HepG2 (cell line): ENCODE measurements around the gene SYNE1. TPM values are rescaled to one million over a fixed set of nuclear protein-coding genes. Genes with fewer than 3 reads are reported as not detected.
A peak's percentile ranks its signal among the peaks of the same experiment; 100 is the strongest.

Source experiments
- ATAC-seq: fragments of 200-7000 bp; cut with Tn5 transposase; 3 replicates; pipeline ENCODE4 v1.9.1; 2020; ENCODE audit warnings: mild to moderate bottlenecking, moderate library complexity
- BruUV-seq: library from RNA; stranded (reverse); fragments of 400-500 nt; replicated peaks from 2 replicates; lab custom pipeline; 2021; lab: Mats Ljungman, UMichigan
- CTCF ChIA-PET: fragments of 300-600 bp; formaldehyde crosslinking; extraction: SDS; loops from one replicate; lab custom pipeline; 2021; ENCODE audit warnings: low total read pairs, inconsistent platforms, low intra/inter-chr PET ratio; lab: Yijun Ruan, JAX
- POLR2A ChIA-PET: fragments of 350-600 bp; sonication (Branson Sonifier 250); formaldehyde crosslinking; loops from one replicate; lab custom pipeline; 2020; ENCODE audit warnings: antibody characterized with exemption, inconsistent platforms; lab: Yijun Ruan, JAX
- DNase-seq: peaks from one replicate; pipeline ENCODE4 v3.0.0-alpha.2; 2015; ENCODE audit warnings: low spot score
- FAIRE-seq: peaks from 3 replicates; lab custom pipeline; 2011; peaks lifted over from hg19 to GRCh38; lab: Jason Lieb, UNC
- H2AFZ ChIP-seq: one replicate; pipeline ENCODE4 v1.6.1; 2011; ENCODE audit warnings: low read length, inconsistent platforms
- H3K27ac ChIP-seq: fragments of 300-600 bp; 3 replicates; pipeline ENCODE4 v1.8.0; 2011; ENCODE audit warnings: mixed run types, mild to moderate bottlenecking, mixed read lengths, low read length, inconsistent platforms; ENCODE audit not compliant: insufficient read depth; ENCODE audit errors: extremely low read length
- H3K27me3 ChIP-seq, 2 experiments: fragments of 200-600 bp in 1 of 2; 2 replicates in 1 of 2; 3 replicates in 1 of 2; pipeline versions ENCODE4 v1.6.0 to v1.8.0; 2011; ENCODE audit warnings: low read length in 2 of 2, mild to moderate bottlenecking in 2 of 2, moderate library complexity in 2 of 2, inconsistent platforms in 1 of 2; ENCODE audit not compliant: insufficient read depth in 2 of 2, control insufficient read depth in 1 of 2
- H3K36me3 ChIP-seq, 2 experiments: fragments of 200-600 bp in 1 of 2; replicated peaks in 1 of 2; 2 replicates in 1 of 2; 3 replicates in 1 of 2; pipeline versions ENCODE4 v1.5.1 to v1.8.0; 2011; ENCODE audit warnings: low read length in 2 of 2, inconsistent platforms in 1 of 2; ENCODE audit not compliant: insufficient read depth in 2 of 2, control insufficient read depth in 1 of 2
- H3K4me1 ChIP-seq: 2 replicates; pipeline ENCODE4 v1.5.1; 2012; ENCODE audit warnings: low read length, inconsistent platforms; ENCODE audit not compliant: insufficient read depth
- H3K4me2 ChIP-seq: 2 replicates; pipeline ENCODE4 v1.6.0; 2011; ENCODE audit warnings: low read depth, low read length, inconsistent platforms
- H3K4me3 ChIP-seq, 3 experiments: fragments of 200-600 bp in 1 of 3; sonication (generic), shearing (Covaris generic) in 1 of 3; replicated peaks in 1 of 3; 2 replicates each; pipeline ENCODE4 v1.5.1; 2011 to 2016; ENCODE audit warnings: low read length in 3 of 3, inconsistent platforms in 2 of 3, low read depth in 2 of 3, mild to moderate bottlenecking in 2 of 3, control low read depth in 1 of 3, mixed read lengths in 1 of 3; ENCODE audit not compliant: insufficient read depth in 1 of 3
- H3K79me2 ChIP-seq: one replicate; pipeline ENCODE4 v1.6.1; 2011; ENCODE audit warnings: low read length, inconsistent platforms; ENCODE audit not compliant: insufficient read depth
- H3K9ac ChIP-seq: 2 replicates; pipeline ENCODE4 v1.6.0; 2011; ENCODE audit warnings: mild to moderate bottlenecking, low read depth, low read length, inconsistent platforms; ENCODE audit not compliant: insufficient read depth
- H3K9me3 ChIP-seq: 2 replicates; pipeline ENCODE4 v1.5.1; 2012; ENCODE audit warnings: mild to moderate bottlenecking, low read length
- H4K20me1 ChIP-seq: 2 replicates; pipeline ENCODE4 v1.6.0; 2011; ENCODE audit warnings: inconsistent platforms, mild to moderate bottlenecking, low read length, moderate library complexity; ENCODE audit not compliant: insufficient read depth
- ARID5B ChIP-seq: IDR thresholded peaks from 2 replicates; pipeline ENCODE4 v1.4.0; 2020; ENCODE audit warnings: mild to moderate bottlenecking, missing genetic modification reagents
- CTCF ChIP-seq: sonication (generic); formaldehyde crosslinking; IDR thresholded peaks from 2 replicates; pipeline ENCODE4 v1.5.0; 2020; ENCODE audit warnings: mild to moderate bottlenecking, missing genetic modification reagents, moderate library complexity
- EP300 ChIP-seq, 3 experiments: sonication (generic) in 1 of 3; formaldehyde crosslinking in 1 of 3; IDR thresholded peaks; 2 replicates each; pipeline versions ENCODE4 v1.5.1 to v1.6.1; 2011 to 2020; ENCODE audit warnings: low read depth in 2 of 3, low read length in 2 of 3, borderline replicate concordance in 1 of 3, improper control_type of control experiment in 1 of 3, mild to moderate bottlenecking in 1 of 3, missing genetic modification reagents in 1 of 3, moderate library complexity in 1 of 3
- WGBS: methylation state at CpG from one replicate; pipeline ENCODE4 v1.1.6; 2017; ENCODE audit warnings: low lambda C conversion rate; 5-methylcytosine and 5-hydroxymethylcytosine counted together
- in situ Hi-C: cut with HindIII; loops from 2 replicates; pipeline ENCODE4 v1.10.0; 2017; ENCODE audit warnings: low pct_unique_long_range_greater_than_20kb; ENCODE audit not compliant: extremely low pct_ligation_motif_present
- intact Hi-C: fragments of 100-400 bp; cut with micrococcal nuclease; formaldehyde crosslinking; loops from one replicate; pipeline ENCODE4 v1.10.0; 2022; ENCODE audit not compliant: unreplicated experiment
- polyA plus RNA-seq, 8 experiments: library from polyadenylated mRNA; depleted of rRNA in 3 of 8; stranded (reverse) in 7 of 8; unstranded in 1 of 8; fragments of >200 nt; fragmentation: Illumina TruSeq in 4 of 8; extraction: Trizol in 4 of 8; gene quantifications; 2 replicates each; pipeline versions ENCODE4 v1.2.1 to v1.2.3, GENCODE V29; 2011 to 2016; ENCODE audit warnings: low read depth in 4 of 8, missing spikeins in 1 of 8, mixed read lengths in 1 of 8; ENCODE audit not compliant: insufficient read depth in 1 of 8
- total RNA-seq, 5 experiments: library from RNA; depleted of rRNA; stranded (reverse); fragments of >200 nt; fragmentation: Illumina TruSeq; extraction: Trizol; gene quantifications; 2 replicates each; pipeline ENCODE4 v1.2.3, GENCODE V29; 2016; ENCODE audit warnings: low read depth in 1 of 5

SYNE1 gene
- total and polyA plus RNA-seq, 2 of the 13 experiments (the other 11 are each of a cell fraction or from before 2014, with no cell fraction given): 5.5 to 15.9 TPM

- TF ChIP-seq ARID5B: no peak
- TF ChIP-seq, all 625 proteins: peak for 0
These were observed 551.7 kb downstream of the SYNE1 start (continued) for GRCh38 chr6:152085451-152085921.

- POLR2A ChIA-PET: no interaction called here
- in situ Hi-C loops: no loop called here
These were observed 558.4 kb downstream of the SYNE1 start for GRCh38 chr6:152078804-152079203.

More at GRCh38 chr6:152078804-152079203, 558.4 kb downstream of the SYNE1 start:
- no peak for FAIRE-seq
- Histone ChIP-seq H3K9me3 (peaks cover 25% of the 10 kb centered on the region), H3K9ac (no peak overlapping the region), H3K4me1 (no peaks in the 10 kb centered on the region), H3K27ac (no peak overlapping the region), H2AFZ (no peak overlapping the region), H3K4me2 (no peak overlapping the region), H3K36me3 (no peaks in the 10 kb centered on the region), H3K4me3 (no peak overlapping the region), H4K20me1 (no peaks in the 10 kb centered on the region), H3K27me3 (no peaks in the 10 kb centered on the region), H3K79me2 (no peaks in the 10 kb centered on the region)
- no peak for DNase-seq
- intact Hi-C loops: no loop called here
- WGBS: 47% methylated on average over 7 of the region's 7 CpGs
- no TSS peak for BruUV-seq
- ATAC-seq: no peak; the same call in 2 of the 3 replicates
- CTCF ChIA-PET: no interaction called here
- TF ChIP-seq EP300 (IDR thresholded peaks at IDR 0.05; ENCODE audit: low read depth in 2 of 2, low read length in 2 of 2): no peak
- no peak for TF ChIP-seq EP300 (CRISPR knock-in tag; IDR thresholded peaks at IDR 0.05; ENCODE audit: borderline replicate concordance)
- TF ChIP-seq CTCF: 0 out of 2 replicates have a peak, but pooled peaks have one; percentile 6
